HuH-7 (cell line): Measurements from ENCODE around the gene ENAH.
A peak's percentile ranks its signal among the peaks of the same experiment; 100 is the strongest.
"Not testable (repeated sequence)": the region's sequence is repeated elsewhere in the genome, so short reads cannot be mapped to it uniquely, and the experiment has no call there.

Experiments used
- DNase-seq: peaks from one replicate; pipeline ENCODE4 v3.0.0; 2011; ENCODE audit warnings: low spot score

The ENAH gene

DNA sequence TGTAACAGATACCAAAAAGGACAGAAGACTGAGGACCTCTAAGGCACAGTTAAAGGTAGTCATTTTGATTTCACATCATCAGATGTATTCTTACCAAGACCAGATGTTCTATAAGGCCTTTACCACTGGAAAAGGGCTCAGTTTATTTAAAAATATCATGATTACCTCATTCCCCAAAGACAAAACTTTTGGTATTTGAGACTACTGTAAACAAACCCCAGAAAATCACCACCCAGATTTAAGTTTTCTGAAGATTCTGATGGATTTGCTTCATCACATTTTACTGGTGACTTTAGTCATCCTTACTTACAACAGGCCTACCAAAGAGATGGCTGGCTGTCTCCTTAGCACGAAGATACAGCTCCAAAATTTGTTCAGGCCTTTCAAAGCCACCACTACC is 8.3 kb downstream of the ENAH start:
- no peak for DNase-seq

DNA sequence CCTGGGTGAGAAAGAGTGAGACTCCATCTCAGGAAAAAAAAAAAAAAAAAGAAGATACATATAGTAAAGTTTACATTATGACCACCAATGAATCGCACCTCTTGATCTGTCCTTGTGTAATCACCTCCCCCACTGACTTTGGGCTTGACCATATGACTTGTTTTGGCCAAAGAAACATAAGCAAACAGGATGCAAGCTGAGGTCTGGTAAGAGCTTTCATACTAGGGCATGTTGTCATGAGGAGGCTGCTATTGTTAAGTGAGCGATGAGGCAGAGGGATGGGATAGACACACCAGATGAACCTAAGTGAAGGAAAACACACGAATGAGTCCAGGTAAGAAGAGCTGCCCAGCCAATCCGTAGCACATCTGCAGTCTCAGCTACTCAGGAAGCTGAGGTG is 10.7 kb downstream of the ENAH start:
- no peak for DNase-seq

DNA sequence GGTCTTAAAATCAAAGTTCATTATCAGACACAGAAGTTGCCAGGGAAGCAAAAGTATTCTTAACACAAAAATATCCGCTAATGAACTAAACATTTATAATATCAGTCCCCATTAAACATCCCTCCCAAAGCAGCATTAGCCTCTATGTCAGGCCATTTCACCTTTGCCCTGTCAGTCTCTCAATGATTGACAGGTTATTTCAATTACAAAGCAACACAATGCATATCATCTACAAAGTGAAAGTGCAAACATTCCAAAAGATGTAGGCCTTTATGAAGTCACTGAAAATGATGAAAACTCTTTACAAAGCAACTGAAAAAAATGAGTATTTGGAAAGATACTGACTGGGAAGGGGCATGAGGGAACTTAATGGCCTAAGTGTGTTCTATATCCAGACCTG is 14.1 kb downstream of the ENAH start:
- no peak for DNase-seq

DNA sequence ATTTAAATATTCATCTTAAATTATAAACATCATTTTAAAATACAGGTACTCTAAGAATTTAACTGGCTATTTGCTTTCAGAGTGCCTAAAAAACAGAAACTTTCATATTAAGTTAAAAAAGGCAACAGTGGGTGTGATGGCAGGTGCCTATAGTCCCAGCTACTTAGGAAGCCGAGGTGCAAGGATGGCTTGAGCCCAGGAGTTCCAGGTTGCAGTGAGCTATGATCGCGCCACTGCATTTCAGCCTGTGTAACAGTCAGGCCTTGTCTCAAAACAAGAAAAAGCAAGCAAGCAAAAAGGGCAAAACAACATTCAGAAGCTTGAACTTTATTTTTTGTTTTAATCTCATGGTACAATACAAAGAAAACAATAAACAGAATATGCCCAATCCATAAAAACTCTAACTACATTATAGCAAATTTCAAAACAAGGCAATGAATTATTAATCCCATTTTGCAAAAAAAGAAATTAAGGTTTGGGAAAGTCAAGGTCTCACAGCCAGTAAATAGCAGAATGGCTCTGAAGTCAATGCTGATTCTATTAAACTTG is 15.2 kb downstream of the ENAH start:
- no peak for DNase-seq

- DNase-seq = not testable (repeated sequence)
Observed at GRCh38 chr1:225636992-225637391, 15.9 kb downstream of the ENAH start.

DNA sequence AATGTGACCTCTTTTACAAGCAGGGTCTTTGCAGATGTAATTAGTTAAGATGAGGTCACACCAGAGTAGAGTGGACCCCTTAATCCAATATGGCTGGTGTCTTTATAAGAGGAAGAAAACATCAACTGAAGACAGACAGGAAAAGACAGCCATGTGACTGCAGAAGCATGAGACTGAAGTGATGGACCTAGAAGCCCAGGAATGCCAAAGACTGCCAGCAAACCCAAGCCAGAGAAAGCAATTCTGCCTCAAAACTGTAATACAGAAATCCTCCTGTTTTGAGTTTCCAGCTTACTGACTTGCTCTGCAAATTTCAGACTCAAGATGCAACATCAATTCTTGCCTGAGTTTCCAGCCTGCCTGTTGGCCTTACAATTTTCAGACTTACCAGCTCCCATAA is 17.3 kb downstream of the ENAH start:
- no peak for DNase-seq

DNA sequence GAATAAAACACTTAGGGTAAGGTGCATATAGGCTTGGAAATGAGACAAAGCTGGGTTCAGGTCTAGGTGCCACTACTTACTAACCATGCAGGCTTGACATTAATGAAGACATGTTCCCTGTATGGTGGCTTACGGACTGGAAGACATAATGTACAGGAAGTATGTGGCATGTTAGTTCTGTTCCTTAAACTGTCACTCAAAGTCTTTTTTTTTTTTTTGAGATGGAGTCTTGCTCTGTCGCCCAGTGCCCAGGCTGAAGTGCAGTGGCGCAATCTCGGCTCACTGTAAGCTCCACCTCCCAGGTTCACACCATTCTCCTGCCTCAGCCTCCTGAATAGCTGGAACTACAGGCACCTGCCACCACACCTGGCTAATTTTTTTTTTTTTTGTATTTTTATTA is 20.1 kb downstream of the ENAH start:
- DNase-seq = not testable (repeated sequence)

- no peak for DNase-seq
Observed at GRCh38 chr1:225631021-225631663, 21.8 kb downstream of the ENAH start.

GRCh38 chr1:225629483-225629882 is 23.4 kb downstream of the ENAH start:
- no peak for DNase-seq

GRCh38 chr1:225628794-225629193 is 24.1 kb downstream of the ENAH start:
- DNase-seq = not testable (repeated sequence)

GRCh38 chr1:225627304-225627947 is 25.5 kb downstream of the ENAH start:
- DNase-seq = peak; percentile 52

DNA sequence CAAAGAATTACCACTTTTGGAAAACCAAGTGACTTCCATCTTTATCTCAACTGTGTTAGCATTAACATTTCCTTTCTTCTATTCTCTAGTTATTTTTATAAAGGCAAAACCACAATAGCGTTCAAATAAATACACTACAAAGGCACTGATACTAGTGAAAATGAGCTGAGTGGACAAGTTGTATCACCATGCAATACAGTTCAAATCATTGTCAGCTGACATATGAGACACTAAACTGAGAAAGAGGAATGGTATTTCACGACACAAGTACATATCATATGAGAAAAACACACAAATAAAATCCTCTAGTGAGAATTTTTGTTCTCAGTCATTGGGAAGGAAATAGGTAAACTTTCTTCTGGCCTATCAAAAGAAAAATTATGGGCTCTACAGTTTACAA is 26.2 kb downstream of the ENAH start:
- no peak for DNase-seq

GRCh38 chr1:225617956-225618355 is 35.0 kb downstream of the ENAH start:
- DNase-seq = no peak

DNA sequence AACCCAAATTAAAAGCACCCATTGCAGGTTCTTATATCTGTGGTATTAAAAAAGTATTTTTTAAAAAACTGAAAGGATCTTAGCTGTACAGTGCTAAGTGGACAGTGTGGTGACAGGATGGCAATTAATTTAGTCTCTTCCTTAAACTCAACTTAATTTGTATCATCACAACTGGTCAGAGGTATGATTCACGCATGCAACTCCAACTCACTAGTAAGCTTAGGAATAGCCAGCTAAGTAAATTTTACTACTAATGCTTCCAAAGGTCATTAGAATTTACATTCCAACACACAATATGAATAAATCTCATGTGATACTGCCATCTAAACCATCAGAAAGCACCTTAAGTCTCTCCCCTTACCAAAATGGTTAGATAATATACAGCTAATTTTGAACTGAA is 35.4 kb downstream of the ENAH start:
- no peak for DNase-seq

DNA sequence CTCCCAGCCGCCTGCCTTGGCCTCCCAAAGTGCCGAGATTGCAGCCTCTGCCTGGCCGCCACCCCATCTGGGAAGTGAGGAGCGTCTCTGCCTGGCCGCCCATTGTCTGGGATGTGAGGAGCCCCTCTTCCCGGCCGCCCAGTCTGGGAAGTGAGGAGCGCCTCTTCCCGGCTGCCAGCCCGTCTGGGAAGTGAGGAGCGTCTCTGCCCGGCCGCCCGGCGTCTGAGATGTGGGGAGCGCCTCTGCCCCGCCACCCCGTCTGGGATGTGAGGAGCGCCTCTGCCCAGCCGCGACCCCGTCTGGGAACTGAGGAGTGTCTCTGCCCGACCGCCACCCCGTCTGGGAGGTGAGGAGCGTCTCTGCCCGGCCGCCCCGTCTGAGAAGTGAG is 37.5 kb downstream of the ENAH start:
- not testable (repeated sequence) for DNase-seq

GRCh38 chr1:225613006-225613405 is 39.9 kb downstream of the ENAH start:
- DNase-seq = no peak

DNA sequence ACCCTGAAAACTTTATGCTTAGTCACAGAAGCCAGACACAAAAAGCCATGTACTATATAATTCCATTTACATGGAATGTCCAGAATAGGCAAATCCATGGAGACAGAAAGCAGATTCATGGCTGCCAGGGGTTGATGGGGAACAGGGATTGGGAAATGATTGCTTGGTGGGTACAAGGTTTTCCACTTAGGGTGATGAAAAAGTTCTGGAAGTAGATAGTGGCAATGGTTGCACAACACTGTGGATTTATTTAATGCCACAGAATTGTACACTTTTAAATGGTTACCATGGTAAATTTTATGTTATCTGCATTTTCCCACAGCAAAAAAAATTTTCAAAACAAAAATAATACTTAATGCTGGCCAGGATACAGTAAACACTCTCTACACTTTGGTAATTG is 40.6 kb downstream of the ENAH start:
- no peak for DNase-seq

- DNase-seq = no peak
Observed at GRCh38 chr1:225611537-225612223, 41.2 kb downstream of the ENAH start.

DNA sequence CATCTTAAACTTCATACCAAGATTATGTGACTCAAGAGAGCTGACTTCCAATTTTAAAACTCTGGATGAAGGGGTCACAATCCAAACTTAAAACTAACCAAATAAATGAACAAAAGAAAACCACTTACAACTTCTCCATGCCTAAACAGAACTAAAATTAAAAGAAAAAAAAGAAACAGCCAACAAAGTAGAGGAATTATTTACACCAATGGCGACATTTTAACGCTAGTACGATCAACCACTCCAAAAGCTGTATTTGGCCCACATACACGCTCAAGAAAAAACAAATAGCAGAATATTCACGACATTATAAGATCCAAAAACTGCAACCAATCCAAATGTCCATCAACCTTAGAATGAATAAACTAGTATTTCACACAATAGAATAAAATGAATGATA is 42.4 kb downstream of the ENAH start:
- no peak for DNase-seq

- no peak for DNase-seq
Observed at GRCh38 chr1:225608014-225608796, 44.7 kb downstream of the ENAH start.

GRCh38 chr1:225607355-225607754 is 45.6 kb downstream of the ENAH start:
- peak; percentile 37 for DNase-seq
